Ovary (tissue), 3 donors: ENCODE data around the gene FAM184A.

Source experiments
- EP300 ChIP-seq: sonication (generic); formaldehyde crosslinking; IDR thresholded peaks from one replicate; pipeline ENCODE4 v1.6.1; 2017; ENCODE audit warnings: antibody characterized with exemption
- POLR2A ChIP-seq: fragments of 450-650 bp; IDR thresholded peaks from one replicate; pipeline ENCODE4 v1.6.1; 2017; ENCODE audit warnings: antibody characterized with exemption, mild to moderate bottlenecking, moderate library complexity
- TF ChIP-seq, protein P1 (sequence below), 3 donors: fragments of 450-650 bp in 2 of 3; fragments of 200-600 bp in 1 of 3; IDR thresholded peaks; one replicate each; pipeline versions ENCODE4 v1.5.1 to v1.8.0; 2016 to 2022; ENCODE audit warnings: antibody characterized with exemption in 3 of 3, mild to moderate bottlenecking in 1 of 3
- donor health status: DM: no; HTN: no; CAD: no.

DNA sequence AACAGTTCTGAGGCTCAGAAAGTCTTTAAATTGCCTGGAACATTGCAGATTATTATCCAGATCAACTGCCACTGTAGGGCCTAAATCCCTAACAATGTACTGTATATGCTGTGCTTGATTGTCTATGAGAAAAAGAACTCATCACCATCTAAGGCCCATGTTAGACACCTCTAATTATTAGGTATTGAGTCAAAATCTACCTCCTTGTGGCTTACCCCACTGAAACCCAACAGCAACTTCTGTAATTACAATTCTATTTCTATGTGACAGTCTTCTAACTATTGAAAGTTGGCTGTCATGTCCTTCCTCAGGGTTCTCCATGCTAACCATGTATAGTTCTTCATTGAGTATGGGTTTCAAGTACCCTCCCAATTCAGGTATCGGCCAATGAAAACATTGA lies 157.4 kb downstream of the FAM184A start:
- TF ChIP-seq, protein P1, sequence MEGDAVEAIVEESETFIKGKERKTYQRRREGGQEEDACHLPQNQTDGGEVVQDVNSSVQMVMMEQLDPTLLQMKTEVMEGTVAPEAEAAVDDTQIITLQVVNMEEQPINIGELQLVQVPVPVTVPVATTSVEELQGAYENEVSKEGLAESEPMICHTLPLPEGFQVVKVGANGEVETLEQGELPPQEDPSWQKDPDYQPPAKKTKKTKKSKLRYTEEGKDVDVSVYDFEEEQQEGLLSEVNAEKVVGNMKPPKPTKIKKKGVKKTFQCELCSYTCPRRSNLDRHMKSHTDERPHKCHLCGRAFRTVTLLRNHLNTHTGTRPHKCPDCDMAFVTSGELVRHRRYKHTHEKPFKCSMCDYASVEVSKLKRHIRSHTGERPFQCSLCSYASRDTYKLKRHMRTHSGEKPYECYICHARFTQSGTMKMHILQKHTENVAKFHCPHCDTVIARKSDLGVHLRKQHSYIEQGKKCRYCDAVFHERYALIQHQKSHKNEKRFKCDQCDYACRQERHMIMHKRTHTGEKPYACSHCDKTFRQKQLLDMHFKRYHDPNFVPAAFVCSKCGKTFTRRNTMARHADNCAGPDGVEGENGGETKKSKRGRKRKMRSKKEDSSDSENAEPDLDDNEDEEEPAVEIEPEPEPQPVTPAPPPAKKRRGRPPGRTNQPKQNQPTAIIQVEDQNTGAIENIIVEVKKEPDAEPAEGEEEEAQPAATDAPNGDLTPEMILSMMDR (IDR thresholded peaks at IDR 0.05) = no peak
- TF ChIP-seq POLR2A = no peak
- no peak for TF ChIP-seq EP300
